HepG2 (cell line): ENCODE measurements around the gene PIK3C2B. TPM values are rescaled to one million over a fixed set of nuclear protein-coding genes. Genes with fewer than 3 reads are reported as not detected.

ENCODE experiments used
- ARID5B ChIP-seq: IDR thresholded peaks from 2 replicates; pipeline ENCODE4 v1.4.0; 2020; ENCODE audit warnings: mild to moderate bottlenecking, missing genetic modification reagents
- BCL3 ChIP-seq: sonication (generic); formaldehyde crosslinking; IDR thresholded peaks from 2 replicates; pipeline ENCODE4 v1.5.1; 2020; ENCODE audit warnings: mild to moderate bottlenecking, missing genetic modification reagents, moderate library complexity
- BCLAF1 ChIP-seq: fragments of 450-650 bp; IDR thresholded peaks from 2 replicates; pipeline ENCODE4 v1.6.1; 2017; ENCODE audit warnings: mild to moderate bottlenecking
- BORCS8-MEF2B ChIP-seq: sonication (generic); formaldehyde crosslinking; IDR thresholded peaks from 2 replicates; pipeline ENCODE4 v1.8.0; 2022; ENCODE audit warnings: mild to moderate bottlenecking, missing genetic modification reagents
- DBP ChIP-seq: sonication (generic); formaldehyde crosslinking; IDR thresholded peaks from 2 replicates; pipeline ENCODE4 v1.4.0; 2020; ENCODE audit warnings: missing genetic modification reagents; ENCODE audit errors: not compliant biosample characterization
- ELF3 ChIP-seq: IDR thresholded peaks from 2 replicates; pipeline ENCODE4 v1.6.1; 2016; ENCODE audit warnings: missing genetic modification reagents, missing compliant biosample characterization
- PAWR ChIP-seq: sonication (generic); formaldehyde crosslinking; IDR thresholded peaks from 2 replicates; pipeline ENCODE4 v1.4.0; 2020; ENCODE audit warnings: missing genetic modification reagents, mild to moderate bottlenecking, borderline replicate concordance
- PRDM15 ChIP-seq: sonication (generic); formaldehyde crosslinking; IDR thresholded peaks from 2 replicates; pipeline ENCODE4 v1.4.0; 2020; ENCODE audit warnings: missing genetic modification reagents
- RAD51 ChIP-seq: fragments of 450-650 bp; IDR thresholded peaks from 2 replicates; pipeline ENCODE4 v1.6.1; 2016; ENCODE audit warnings: borderline replicate concordance
- RNF2 ChIP-seq: fragments of 450-650 bp; conservative IDR thresholded peaks from 2 replicates; pipeline ENCODE4 v1.6.1; 2016; ENCODE audit warnings: low read depth
- TFDP1 ChIP-seq: IDR thresholded peaks from 2 replicates; pipeline ENCODE4 v1.6.1; 2016; ENCODE audit warnings: missing compliant biosample characterization, missing genetic modification reagents, borderline replicate concordance
- ZNF253 ChIP-seq: sonication (generic); formaldehyde crosslinking; IDR thresholded peaks from 2 replicates; pipeline ENCODE4 v1.8.0; 2022; ENCODE audit warnings: mild to moderate bottlenecking, missing genetic modification reagents, borderline replicate concordance
- ZNF292 ChIP-seq: sonication (generic); formaldehyde crosslinking; IDR thresholded peaks from 2 replicates; pipeline ENCODE4 v1.8.1; 2022; ENCODE audit warnings: mild to moderate bottlenecking, low read depth, missing genetic modification reagents, borderline replicate concordance
- ZNF792 ChIP-seq: IDR thresholded peaks from 2 replicates; pipeline ENCODE4 v1.6.1; 2016
- polyA plus RNA-seq, 8 experiments: library from polyadenylated mRNA; depleted of rRNA in 3 of 8; stranded (reverse) in 7 of 8; unstranded in 1 of 8; fragments of >200 nt; fragmentation: Illumina TruSeq in 4 of 8; extraction: Trizol in 4 of 8; gene quantifications; 2 replicates each; pipeline versions ENCODE4 v1.2.1 to v1.2.3, GENCODE V29; 2011 to 2016; ENCODE audit warnings: low read depth in 4 of 8, missing spikeins in 1 of 8, mixed read lengths in 1 of 8; ENCODE audit not compliant: insufficient read depth in 1 of 8
- total RNA-seq, 5 experiments: library from RNA; depleted of rRNA; stranded (reverse); fragments of >200 nt; fragmentation: Illumina TruSeq; extraction: Trizol; gene quantifications; 2 replicates each; pipeline ENCODE4 v1.2.3, GENCODE V29; 2016; ENCODE audit warnings: low read depth in 1 of 5

PIK3C2B gene
- total and polyA plus RNA-seq, 2 of the 13 experiments (the other 11 are each of a cell fraction or from before 2014, with no cell fraction given) = 3.4 to 4.5 TPM

- TF ChIP-seq ARID5B (CRISPR knock-in tag) = peak; percentile 27; the same call in 1 of the 2 replicates
- TF ChIP-seq PRDM15 = peak; percentile 60; the same call in 1 of the 2 replicates
- peak; percentile 78 for TF ChIP-seq TFDP1
- TF ChIP-seq ZNF792 = no peak
- peak; percentile 80; the same call in 1 of the 2 replicates for TF ChIP-seq BCL3 (CRISPR knock-in tag)
- 0 out of 2 replicates have a peak, but pooled peaks have one; percentile 31 for TF ChIP-seq ZNF253 (CRISPR knock-in tag)
- TF ChIP-seq BORCS8-MEF2B (CRISPR knock-in tag) = peak; percentile 55; the same call in 1 of the 2 replicates
- 0 out of 2 replicates have a peak, but pooled peaks have one; percentile 11 for TF ChIP-seq ELF3
- no peak for TF ChIP-seq PAWR
- TF ChIP-seq BCLAF1 = no peak
- TF ChIP-seq DBP = no peak
- TF ChIP-seq RAD51 = no peak
- TF ChIP-seq ZNF292 (CRISPR knock-in tag) = no peak
- TF ChIP-seq RNF2 = peak; percentile 94
Observed at GRCh38 chr1:204494281-204495077, at the start of gene PIK3C2B (continued).
